Stimulated activated CD8-positive, alpha-beta memory T cell treated with anti-CD3 and anti-CD28 coated beads, Interleukin-15, amount 100 ng/mL, for 4 hours (primary cell): ENCODE results near the gene EHMT1.
"Not testable (repeated sequence)": the region's sequence is repeated elsewhere in the genome, so short reads cannot be mapped to it uniquely, and the experiment has no call there.

ENCODE experiments used
- DNase-seq, 2 donors: peaks; one replicate each; pipeline ENCODE4 v3.0.0-alpha.2; 2020; ENCODE audit warnings: low read depth in 2 of 2

EHMT1 gene

GRCh38 chr9:137717776-137718327 is 99.0 kb downstream of the EHMT1 start:
- DNase-seq, result no peak

- no peak for DNase-seq
Measured at GRCh38 chr9:137719194-137719593, 100.4 kb downstream of the EHMT1 start.

- DNase-seq, result no peak
Measured at GRCh38 chr9:137720571-137721110, 101.8 kb downstream of the EHMT1 start.

GRCh38 chr9:137721479-137721878 is 102.7 kb downstream of the EHMT1 start:
- no peak for DNase-seq

- DNase-seq, result no peak
Measured at GRCh38 chr9:137721899-137722298, 103.1 kb downstream of the EHMT1 start.

GRCh38 chr9:137722481-137722880 is 103.7 kb downstream of the EHMT1 start:
- no peak for DNase-seq

GRCh38 chr9:137723356-137723755 is 104.6 kb downstream of the EHMT1 start:
- not testable (repeated sequence) for DNase-seq

- DNase-seq, result no peak
Measured at GRCh38 chr9:137723783-137724445, 105.1 kb downstream of the EHMT1 start.

- no peak for DNase-seq
Measured at GRCh38 chr9:137724818-137725240, 106.0 kb downstream of the EHMT1 start.

GRCh38 chr9:137725598-137725997 is 106.8 kb downstream of the EHMT1 start:
- DNase-seq, result no peak

- not testable (repeated sequence) for DNase-seq
Measured at GRCh38 chr9:137726336-137726735, 107.5 kb downstream of the EHMT1 start.

- DNase-seq, result no peak
Measured at GRCh38 chr9:137726764-137727163, 108.0 kb downstream of the EHMT1 start.

- no peak for DNase-seq
Measured at GRCh38 chr9:137727716-137728115, 108.9 kb downstream of the EHMT1 start.

GRCh38 chr9:137728444-137729311 is 109.9 kb downstream of the EHMT1 start:
- DNase-seq, result no peak

GRCh38 chr9:137731216-137731946 is 112.6 kb downstream of the EHMT1 start:
- no peak for DNase-seq

- no peak for DNase-seq
Measured at GRCh38 chr9:137731947-137732813, 113.4 kb downstream of the EHMT1 start.

GRCh38 chr9:137733429-137733828 is 114.6 kb downstream of the EHMT1 start:
- no peak for DNase-seq

GRCh38 chr9:137734181-137734580 is 115.4 kb downstream of the EHMT1 start:
- no peak for DNase-seq

- not testable (repeated sequence) for DNase-seq
Measured at GRCh38 chr9:137738182-137738696, 119.4 kb downstream of the EHMT1 start.

- no peak for DNase-seq
Measured at GRCh38 chr9:137738703-137739102, 119.9 kb downstream of the EHMT1 start.
